Erythroblast (primary cell): Measurements from ENCODE around the gene B9D1.

Experiments
- DNase-seq, 2 experiments: peaks; one replicate each; lab custom pipeline; 2025; lab: John Stamatoyannopoulos, UW
- GATA1 ChIP-seq: IDR thresholded peaks from 2 replicates; pipeline ENCODE4 v1.6.1; 2011; ENCODE audit warnings: low read depth, mild to moderate bottlenecking, control low read depth, low read length, moderate library complexity
- POLR2A ChIP-seq: IDR thresholded peaks from 2 replicates; pipeline ENCODE4 v1.6.1; 2011; ENCODE audit warnings: mild to moderate bottlenecking, low read length

Gene B9D1

GRCh38 chr17:19330271-19330670, 32.3 kb downstream of the B9D1 start:
- TF ChIP-seq POLR2A (no peak), GATA1 (no peak)

GRCh38 chr17:19329839-19330238, 32.7 kb downstream of the B9D1 start:
- no peak for TF ChIP-seq GATA1
- TF ChIP-seq POLR2A = no peak
- DNase-seq = no peak

More at GRCh38 chr17:19330271-19330670, 32.3 kb downstream of the B9D1 start:
- DNase-seq = no peak

- no peak for TF ChIP-seq POLR2A
- TF ChIP-seq GATA1 = no peak
- DNase-seq = no peak
These were observed 33.4 kb downstream of the B9D1 start for GRCh38 chr17:19329136-19329535.

- DNase-seq = no peak
- no peak for TF ChIP-seq GATA1
- no peak for TF ChIP-seq POLR2A
These were observed 34.0 kb downstream of the B9D1 start for GRCh38 chr17:19328441-19329061.

- DNase-seq = no peak
- TF ChIP-seq POLR2A (no peak), GATA1 (no peak)
These were observed 35.3 kb downstream of the B9D1 start for GRCh38 chr17:19327031-19327783.

- DNase-seq = no peak
- no peak for TF ChIP-seq GATA1
- TF ChIP-seq POLR2A = no peak
These were observed 37.0 kb downstream of the B9D1 start for GRCh38 chr17:19325542-19325941.

- no peak for TF ChIP-seq POLR2A
- no peak for TF ChIP-seq GATA1
- DNase-seq = no peak
These were observed 39.7 kb downstream of the B9D1 start for GRCh38 chr17:19322861-19323260.

- TF ChIP-seq GATA1 = no peak
- TF ChIP-seq POLR2A = no peak
- DNase-seq = no peak
These were observed 40.4 kb downstream of the B9D1 start for GRCh38 chr17:19322129-19322505.

GRCh38 chr17:19321481-19322128, 40.9 kb downstream of the B9D1 start:
- no peak for DNase-seq
- TF ChIP-seq POLR2A (no peak), GATA1 (no peak)

- no peak for DNase-seq
- TF ChIP-seq POLR2A = no peak
- no peak for TF ChIP-seq GATA1
These were observed 41.6 kb downstream of the B9D1 start for GRCh38 chr17:19320876-19321275.

- no peak for DNase-seq
- TF ChIP-seq POLR2A (no peak), GATA1 (no peak)
These were observed 42.6 kb downstream of the B9D1 start for GRCh38 chr17:19319771-19320505.

- no peak for TF ChIP-seq GATA1
- no peak for TF ChIP-seq POLR2A
- no peak for DNase-seq
These were observed 43.9 kb downstream of the B9D1 start for GRCh38 chr17:19318611-19319010.

- TF ChIP-seq GATA1 = no peak
- TF ChIP-seq POLR2A = no peak
- DNase-seq = no peak
These were observed 45.0 kb downstream of the B9D1 start for GRCh38 chr17:19317359-19318095.
